HL-60/S4 treated with retinoic acid at 250 ng/mL for 4 days and 3 days (cell line): Measurements from ENCODE around the gene ELP1.

ENCODE experiments used
- in situ Hi-C: fragments of 300-500 bp; cut with MboI; formaldehyde crosslinking; loops from 2 replicates; pipeline ENCODE4 v1.7.0; 2022; ENCODE audit warnings: low sequenced_read_pairs

The ELP1 gene

GRCh38 chr9:108883085-108883484, 50.8 kb downstream of the ELP1 start:
- in situ Hi-C loops: no loop called here

- in situ Hi-C loops: no loop called here
Measured at GRCh38 chr9:108882052-108882888, 51.7 kb downstream of the ELP1 start.

DNA sequence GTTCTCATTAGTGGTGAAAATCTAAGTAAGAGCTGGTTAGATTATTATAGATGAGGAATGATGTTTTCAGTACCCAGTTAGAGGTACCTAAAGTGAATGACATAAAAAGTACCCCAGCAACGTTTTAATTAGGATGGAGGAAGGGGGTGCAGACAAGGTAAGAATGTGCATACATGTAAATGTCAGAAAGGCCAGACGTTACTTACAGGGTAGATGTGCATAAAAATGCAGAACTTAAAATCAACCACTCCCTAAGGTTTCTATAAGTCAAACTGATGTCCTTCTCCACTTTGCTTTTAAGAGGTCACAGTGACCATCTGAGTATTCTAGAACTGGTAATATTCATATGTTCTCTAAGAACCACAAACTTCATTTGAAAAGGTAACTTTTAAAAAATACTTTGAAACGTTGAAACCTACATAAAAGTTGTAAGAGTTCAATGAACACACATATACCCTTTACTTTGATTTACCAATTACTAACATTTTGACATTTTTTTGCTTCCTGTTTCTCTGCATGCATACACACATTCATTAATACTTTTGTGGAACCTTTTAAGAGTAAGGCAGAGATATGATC, 53.1 kb downstream of the ELP1 start:
- in situ Hi-C loops: no loop called here

- in situ Hi-C loops: no loop called here
Measured at GRCh38 chr9:108877524-108877923, 56.4 kb downstream of the ELP1 start.

GRCh38 chr9:108876425-108876824, 57.5 kb downstream of the ELP1 start:
- in situ Hi-C loops: no loop called here

- in situ Hi-C loops: no loop called here
Measured at GRCh38 chr9:108874058-108874788, 59.7 kb downstream of the ELP1 start.

- in situ Hi-C loops: no loop called here
Measured at GRCh38 chr9:108869092-108869725, 64.7 kb downstream of the ELP1 start.

DNA sequence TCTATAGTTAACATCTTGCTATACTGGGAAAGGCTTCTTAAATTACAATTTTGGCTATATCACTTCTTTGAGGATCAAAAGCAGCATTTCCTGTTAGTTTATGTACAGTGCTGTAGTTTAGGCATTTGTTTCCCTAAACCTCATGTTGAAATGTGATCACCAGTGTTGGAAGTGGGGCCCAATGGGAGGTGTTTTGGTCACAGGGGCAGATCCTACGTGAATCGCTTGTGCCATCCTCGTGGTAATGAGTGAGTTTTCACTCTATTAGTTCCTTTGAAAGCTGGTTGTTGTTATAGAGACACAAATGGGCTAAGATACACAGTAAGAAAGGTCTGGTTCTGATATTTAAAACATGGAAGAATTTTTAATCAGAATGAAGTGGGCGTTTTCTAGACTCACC, 66.1 kb downstream of the ELP1 start:
- in situ Hi-C loops: no loop called here

DNA sequence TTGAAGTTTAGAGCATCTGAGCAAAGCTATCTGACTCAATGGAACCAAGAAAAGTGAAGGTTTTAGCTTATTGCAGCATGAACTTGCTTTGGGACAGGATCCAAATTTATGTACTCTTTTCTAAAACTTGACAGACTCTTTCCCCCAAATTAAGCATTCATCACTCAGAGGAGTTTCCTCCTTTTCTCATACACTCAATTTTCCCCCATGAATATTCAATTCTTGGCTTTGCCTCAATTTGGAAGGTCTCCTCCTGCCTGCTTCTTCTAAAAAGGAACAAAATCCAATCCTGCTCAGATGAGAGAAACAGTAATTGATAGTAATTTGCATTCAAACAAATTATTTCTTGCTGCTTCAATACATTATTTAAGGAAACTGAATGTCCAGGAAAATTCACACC, 66.8 kb downstream of the ELP1 start:
- in situ Hi-C loops: no loop called here

DNA sequence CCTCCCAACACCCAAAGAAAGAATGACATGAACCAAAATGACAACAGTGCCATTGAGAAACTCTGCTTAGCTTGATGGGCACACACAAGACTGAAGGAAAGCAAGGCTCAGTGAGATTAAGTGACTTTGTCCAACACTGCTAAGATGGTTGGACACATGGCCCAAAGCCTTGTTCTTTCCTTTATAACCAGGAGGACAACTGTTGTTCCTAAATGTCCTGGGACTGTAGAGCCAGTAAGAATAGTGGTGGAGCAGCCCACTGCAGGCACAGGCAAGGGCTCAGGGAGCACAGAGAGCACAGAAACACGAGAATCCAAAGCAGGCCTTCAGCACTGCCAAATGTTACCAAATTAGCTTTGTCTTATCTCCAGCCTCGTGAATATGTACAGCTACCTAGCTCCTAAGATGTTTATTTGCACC, 67.9 kb downstream of the ELP1 start:
- in situ Hi-C loops: no loop called here

DNA sequence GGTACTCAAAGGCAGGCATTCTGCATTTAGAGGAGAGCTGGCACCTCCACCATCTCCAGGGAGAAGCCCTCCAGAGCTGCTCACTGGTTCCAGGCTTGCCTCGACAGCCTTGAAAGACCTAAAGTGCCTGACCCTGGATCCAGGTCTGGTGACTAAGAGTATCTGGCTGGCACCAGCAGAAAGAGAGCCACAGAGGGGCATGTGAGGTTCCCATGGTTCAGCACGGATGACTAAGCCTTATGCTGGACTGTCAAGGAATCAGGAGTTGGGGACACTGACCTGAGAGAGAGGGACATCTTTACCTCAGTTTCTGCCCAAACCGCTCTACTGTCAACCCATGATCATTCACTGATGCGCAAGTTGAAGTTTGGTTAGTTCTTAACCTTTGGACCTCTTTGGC, 68.9 kb downstream of the ELP1 start:
- in situ Hi-C loops: no loop called here

- in situ Hi-C loops: no loop called here
Measured at GRCh38 chr9:108864446-108864845, 69.5 kb downstream of the ELP1 start.

DNA sequence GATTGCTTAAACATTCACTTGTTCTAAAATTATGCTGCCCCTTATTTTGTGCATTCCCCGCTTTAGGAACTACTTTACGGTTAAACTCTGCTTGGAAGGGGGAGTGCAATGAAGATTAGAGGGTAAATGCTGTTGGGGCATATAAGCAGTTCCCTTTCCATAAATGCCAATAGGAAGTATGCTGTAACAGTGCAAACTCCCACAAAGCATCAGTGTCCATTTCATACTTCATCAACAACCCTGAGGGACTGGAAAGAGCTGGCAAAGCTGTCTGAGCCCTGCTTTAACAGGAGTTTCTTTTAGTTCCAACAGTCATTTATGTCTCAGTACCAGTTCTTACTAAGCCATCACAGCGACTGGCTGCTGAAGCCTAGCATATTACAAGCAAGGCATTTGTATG, 70.0 kb downstream of the ELP1 start:
- in situ Hi-C loops: no loop called here

GRCh38 chr9:108861997-108862396, 71.9 kb downstream of the ELP1 start, which contains the start of gene ACTL7A:
Gene ACTL7A (plus strand): TSS chr9:108862266. CDS start chr9:108862323, 57 bp downstream.
- in situ Hi-C loops: no loop called here

GRCh38 chr9:108861464-108861863, 72.5 kb downstream of the ELP1 start:
- in situ Hi-C loops: no loop called here

- in situ Hi-C loops: no loop called here
Measured at GRCh38 chr9:108860764-108861163, 73.2 kb downstream of the ELP1 start.

DNA sequence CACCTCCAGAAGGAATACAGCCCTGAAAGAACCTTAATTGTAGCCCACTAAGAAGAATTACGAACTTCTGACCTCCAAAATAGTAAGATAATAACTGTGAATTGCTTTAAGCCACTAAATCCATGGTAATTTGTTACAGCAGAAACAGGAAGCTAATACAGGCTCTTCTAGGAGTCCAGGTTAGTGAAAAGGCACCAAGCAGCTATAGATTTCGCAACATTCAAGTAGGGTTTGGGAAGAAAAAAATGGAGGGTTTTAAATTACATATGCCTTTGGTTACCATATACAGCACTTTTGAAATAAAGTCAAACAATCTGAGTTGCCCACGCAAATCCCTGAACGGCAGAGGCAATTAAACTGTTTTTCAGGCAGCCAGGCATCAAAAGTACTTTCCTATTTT, 73.6 kb downstream of the ELP1 start:
- in situ Hi-C loops: no loop called here

- in situ Hi-C loops: no loop called here
Measured at GRCh38 chr9:108859459-108860114, 74.3 kb downstream of the ELP1 start.

- in situ Hi-C loops: no loop called here
Measured at GRCh38 chr9:108857572-108857971, 76.4 kb downstream of the ELP1 start.

DNA sequence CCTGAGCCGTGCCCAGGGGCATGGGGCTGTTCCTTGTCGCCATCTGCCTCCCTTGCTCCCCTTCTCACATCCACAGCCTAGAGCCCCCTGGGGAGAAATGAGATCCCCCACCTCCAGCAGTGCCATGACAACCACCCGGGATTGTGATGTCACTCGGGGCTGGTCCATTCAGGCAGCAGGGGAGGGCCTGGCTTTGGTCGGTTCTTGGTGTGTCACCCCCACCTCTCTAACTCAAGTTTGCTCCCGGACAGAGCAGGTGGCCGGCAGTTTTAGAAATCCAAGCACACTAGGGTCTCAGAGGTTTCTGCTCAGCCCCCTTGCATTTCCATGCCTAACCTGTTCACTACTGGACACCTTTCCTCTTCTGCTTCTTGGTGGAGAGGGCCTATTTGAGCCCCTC, 78.0 kb downstream of the ELP1 start, which contains the start of gene ACTL7B:
Gene ACTL7B, minus strand, starts transcription at position 99 of the 400 bp plus-strand sequence. Its CDS starts 56 bp downstream, at position 43.
- in situ Hi-C loops: no loop called here

DNA sequence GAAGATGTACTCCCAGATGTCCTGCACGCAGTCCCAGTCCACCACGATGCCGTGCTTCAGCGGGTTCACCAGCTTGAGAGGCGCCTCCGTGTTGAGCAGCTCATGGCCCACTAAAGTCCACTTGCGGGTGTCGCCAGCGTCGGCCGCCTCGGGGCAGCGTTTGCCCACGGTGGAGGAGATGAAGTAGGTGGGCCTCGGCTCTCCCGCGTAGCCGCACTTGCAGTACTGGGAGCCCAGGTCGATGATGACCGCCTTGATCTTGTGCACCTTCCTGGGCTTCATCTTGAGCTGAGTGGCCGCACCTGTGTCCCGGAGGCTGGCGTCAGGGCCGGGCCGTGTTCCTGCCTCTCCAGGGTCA, 78.4 kb downstream of the ELP1 start:
- in situ Hi-C loops: no loop called here
